NT2/D1 (cell line): ENCODE data around the gene PBX1.

ENCODE experiments used
- SUZ12 ChIP-seq: IDR thresholded peaks from 2 replicates; pipeline ENCODE4 v1.6.1; 2011; ENCODE audit not compliant: insufficient read length, insufficient read depth; ENCODE audit errors: extremely low read depth
- YY1 ChIP-seq: IDR thresholded peaks from 2 replicates; pipeline ENCODE4 v1.6.1; 2011; ENCODE audit not compliant: insufficient read length, insufficient read depth
- ZNF274 ChIP-seq: IDR thresholded peaks from 2 replicates; pipeline ENCODE4 v1.6.1; 2011; ENCODE audit warnings: mild to moderate bottlenecking, low read depth, low read length

GRCh38 chr1:164723296-164723798, 164.4 kb downstream of the PBX1 start:
- TF ChIP-seq SUZ12 (no peak), YY1 (no peak), ZNF274 (no peak)
